ENCODE results near the gene MAP2K3. TPM values are rescaled to one million over a fixed set of nuclear protein-coding genes. Genes with fewer than 3 reads are reported as not detected.

MAP2K3 gene
- total and polyA plus RNA-seq, 11 donors = 29.4 to 170 (median 54.4) TPM

- peak; percentile 59 to 80 (median 72) for DNase-seq
- intact Hi-C loops (cut with DNase I) = loop anchor here in 4 of 10 donors (10.0 kb wide), 1 partner anchor 118 kb away; the partner anchor contains the start of gene DHRS7B (in 4 of the 4)
- H3K4me1 ChIP-seq = peaks cover 0 to 48% (median 22%) of the 10 kb centered on the region in 12 donors
- no peak overlapping the region for H3K4me3 ChIP-seq
- peak overlapping the region in 10 of 12 donors; percentile 37 to 80 (median 64) for H3K27ac ChIP-seq
- TF ChIP-seq CTCF (IDR thresholded peaks at IDR 0.05) (peak in 3 of 12 donors; percentile 11 to 30 (median 22)), POLR2A (IDR thresholded peaks at IDR 0.05) (no peak)
- H3K36me3 ChIP-seq = peaks cover 0 to 14% (median 0%) of the 10 kb centered on the region in 9 donors
- H3K27me3 ChIP-seq = no peaks in the 10 kb centered on the region
- ATAC-seq = peak; percentile 62 to 85 (median 72)
- H3K9me3 ChIP-seq = no peaks in the 10 kb centered on the region
- 64 to 77% (median 66%) methylated on average over 13 to 26 of the region's 26 CpGs for WGBS, 4 donors
Observed at GRCh38 chr17:21242780-21243515, 41.6 kb upstream of the MAP2K3 start.

DNA sequence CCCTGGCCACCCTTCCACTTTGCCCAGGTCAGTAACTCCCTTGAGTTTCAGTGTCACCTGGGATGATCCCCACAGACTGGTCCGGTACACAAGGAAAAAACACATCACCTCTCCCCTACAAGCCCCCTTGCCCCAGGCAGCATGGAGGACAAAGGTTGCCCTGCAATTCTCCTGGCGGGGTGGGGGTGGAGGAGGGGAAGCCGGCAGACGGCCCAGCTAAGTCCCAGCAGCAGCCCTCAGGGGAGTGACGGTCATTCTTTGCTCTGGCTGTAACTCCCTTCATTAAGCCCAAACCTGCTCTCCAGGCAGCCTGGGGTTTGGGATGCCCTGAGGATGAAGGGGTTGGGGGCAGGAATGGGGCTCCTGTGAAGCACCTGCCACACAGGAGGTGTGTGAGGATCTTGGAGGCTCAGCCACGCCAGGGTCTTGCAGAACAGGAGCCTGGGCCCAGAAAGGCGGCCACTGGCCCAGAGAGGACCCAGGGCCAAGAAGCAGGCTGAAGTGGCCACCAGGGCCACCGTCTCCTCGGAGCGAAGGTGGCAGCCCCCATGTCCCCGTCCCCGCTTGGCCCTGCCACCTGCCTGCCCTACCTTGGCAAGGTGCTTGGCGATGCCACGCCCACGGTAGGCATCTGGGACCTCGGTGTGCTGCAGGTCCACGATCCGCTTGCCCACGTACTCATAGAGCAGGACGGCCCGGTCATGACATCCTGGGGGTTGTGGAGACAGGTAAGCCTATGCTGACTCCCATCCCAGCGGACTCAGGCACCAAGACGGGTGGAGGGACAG is 40.8 kb upstream of the MAP2K3 start:
- Histone ChIP-seq H3K36me3 (peaks cover 0 to 14% (median 0%) of the 10 kb centered on the region in 9 donors), H3K9me3 (no peaks in the 10 kb centered on the region), H3K27me3 (no peaks in the 10 kb centered on the region), H3K4me1 (peaks cover 0 to 56% (median 26%) of the 10 kb centered on the region in 12 donors), H3K27ac (peak overlapping the region in 5 of 12 donors; percentile 46 to 80 (median 64)), H3K4me3 (no peak overlapping the region)
- ATAC-seq (no peak), DNase-seq (no peak)
- intact Hi-C loops (cut with DNase I) = loop anchor here in 4 of 10 donors (10.0 kb wide), 1 partner anchor 119 kb away; the partner anchor contains the start of gene DHRS7B (in 4 of the 4)
- 79 to 86% (median 83%) methylated on average over 18 to 23 of the region's 23 CpGs for WGBS, 4 donors
- TF ChIP-seq CTCF (IDR thresholded peaks at IDR 0.05) (no peak), POLR2A (IDR thresholded peaks at IDR 0.05) (no peak)

DNA sequence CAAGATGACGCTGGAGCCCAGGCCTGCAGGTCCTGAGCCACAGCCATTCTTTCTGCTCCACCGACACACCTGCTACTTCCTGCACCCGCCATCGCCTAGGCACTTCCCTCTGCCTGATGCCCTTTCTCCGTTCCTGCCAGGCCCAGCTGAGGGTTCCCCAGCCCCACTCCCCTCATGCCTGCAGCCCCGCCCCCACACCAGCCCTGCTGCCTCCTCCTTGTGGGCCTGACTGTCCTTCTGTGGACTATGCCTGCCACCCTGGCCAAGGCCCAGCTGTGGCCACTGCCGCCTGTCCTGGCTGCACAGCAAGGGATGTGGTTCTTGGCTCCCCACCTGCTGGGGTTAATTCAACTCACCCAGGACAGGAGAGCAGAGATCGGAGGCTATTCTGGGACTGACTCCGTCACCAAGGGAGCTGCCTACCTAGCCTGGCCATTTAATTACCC is 38.8 kb upstream of the MAP2K3 start:
- Histone ChIP-seq H3K4me3 (no peak overlapping the region), H3K27ac (peak overlapping the region in 9 of 12 donors; percentile 15 to 80 (median 59)), H3K9me3 (no peaks in the 10 kb centered on the region), H3K4me1 (peaks cover 0 to 76% (median 36%) of the 10 kb centered on the region in 12 donors), H3K36me3 (peaks cover 0 to 14% (median 0%) of the 10 kb centered on the region in 9 donors), H3K27me3 (no peaks in the 10 kb centered on the region)
- intact Hi-C loops (cut with DNase I) = loop anchor here in 4 of 10 donors (10.0 kb wide), 1 partner anchor 121 kb away; the partner anchor contains the start of gene DHRS7B (in 4 of the 4)
- peak in 3 of 5 donors; percentile 35 to 71 (median 59) for DNase-seq
- peak; percentile 21 to 61 (median 49) for ATAC-seq
- TF ChIP-seq CTCF (IDR thresholded peaks at IDR 0.05) (no peak), POLR2A (IDR thresholded peaks at IDR 0.05) (no peak)
- 55 to 71% (median 67%) methylated on average over 9 of the region's 9 CpGs for WGBS, 4 donors
